Measurements from ENCODE around the gene SMPD1.

Gene SMPD1

DNA sequence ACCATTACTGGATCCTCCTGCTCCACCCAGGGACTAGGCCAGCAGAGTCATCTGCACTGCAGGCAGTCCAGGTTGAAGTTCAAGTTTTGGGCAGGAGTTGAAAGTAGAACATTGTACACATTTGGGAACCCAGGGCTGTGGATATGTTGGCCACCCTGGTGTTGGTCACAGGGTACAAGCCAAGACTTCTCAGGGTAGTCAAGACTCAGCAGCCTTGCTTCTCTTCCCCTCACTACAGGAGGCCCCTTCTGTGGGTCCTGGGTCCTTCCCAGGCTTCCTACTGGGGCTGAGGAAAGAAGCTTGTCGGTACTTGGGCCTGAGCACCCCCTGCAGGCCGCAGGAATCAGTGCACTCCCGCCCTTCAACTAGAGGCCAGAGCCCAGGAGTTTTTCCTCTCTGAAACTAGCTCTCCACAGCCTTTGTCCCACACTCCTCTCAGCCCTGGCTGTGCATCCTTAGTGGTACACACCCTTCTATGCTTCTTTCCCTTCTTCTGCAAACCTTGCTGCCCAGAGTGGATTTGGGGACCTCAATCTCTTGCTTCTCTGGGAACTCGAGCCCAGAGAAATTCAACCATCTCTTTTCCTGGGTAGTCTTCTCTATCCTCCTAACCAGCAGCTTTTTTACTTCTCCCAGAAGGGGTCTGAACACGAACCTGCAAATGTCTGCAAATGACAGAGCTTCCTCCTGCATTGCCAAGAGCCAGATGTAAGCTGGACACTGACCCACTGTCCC, 53.2 kb downstream of the SMPD1 start:
- peak; percentile 40 for DNase-seq
- H3K27me3 ChIP-seq (replicated peaks): no peaks in the 10 kb centered on the region
- no peak overlapping the region for H3K27ac ChIP-seq
- H3K36me3 ChIP-seq (replicated peaks): peaks cover 1% of the 10 kb centered on the region
- in situ Hi-C loops (cut with HindIII; ENCODE audit: low pct_ligation_motif_present, low sequenced_read_pairs): no loop called here
- no peak overlapping the region for H3K4me3 ChIP-seq (ENCODE audit: low read depth, low read length)
- TF ChIP-seq, protein P1, sequence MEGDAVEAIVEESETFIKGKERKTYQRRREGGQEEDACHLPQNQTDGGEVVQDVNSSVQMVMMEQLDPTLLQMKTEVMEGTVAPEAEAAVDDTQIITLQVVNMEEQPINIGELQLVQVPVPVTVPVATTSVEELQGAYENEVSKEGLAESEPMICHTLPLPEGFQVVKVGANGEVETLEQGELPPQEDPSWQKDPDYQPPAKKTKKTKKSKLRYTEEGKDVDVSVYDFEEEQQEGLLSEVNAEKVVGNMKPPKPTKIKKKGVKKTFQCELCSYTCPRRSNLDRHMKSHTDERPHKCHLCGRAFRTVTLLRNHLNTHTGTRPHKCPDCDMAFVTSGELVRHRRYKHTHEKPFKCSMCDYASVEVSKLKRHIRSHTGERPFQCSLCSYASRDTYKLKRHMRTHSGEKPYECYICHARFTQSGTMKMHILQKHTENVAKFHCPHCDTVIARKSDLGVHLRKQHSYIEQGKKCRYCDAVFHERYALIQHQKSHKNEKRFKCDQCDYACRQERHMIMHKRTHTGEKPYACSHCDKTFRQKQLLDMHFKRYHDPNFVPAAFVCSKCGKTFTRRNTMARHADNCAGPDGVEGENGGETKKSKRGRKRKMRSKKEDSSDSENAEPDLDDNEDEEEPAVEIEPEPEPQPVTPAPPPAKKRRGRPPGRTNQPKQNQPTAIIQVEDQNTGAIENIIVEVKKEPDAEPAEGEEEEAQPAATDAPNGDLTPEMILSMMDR (IDR thresholded peaks at IDR 0.05; ENCODE audit: low read depth, low read length, missing control alignments): peak; percentile 92
